Stimulated activated CD4-positive, alpha-beta T cell treated with anti-CD3 and anti-CD28 coated beads, Interleukin-4, amount 100 ng/mL, for 48 hours (primary cell): ENCODE results near the gene LRP2BP.
"Not testable (repeated sequence)": the region's sequence is repeated elsewhere in the genome, so short reads cannot be mapped to it uniquely, and the experiment has no call there.

Experiments used
- DNase-seq, 2 donors: peaks; one replicate each; pipeline ENCODE4 v3.0.0-alpha.2; 2020; ENCODE audit warnings: low read depth in 2 of 2

The LRP2BP gene

DNA sequence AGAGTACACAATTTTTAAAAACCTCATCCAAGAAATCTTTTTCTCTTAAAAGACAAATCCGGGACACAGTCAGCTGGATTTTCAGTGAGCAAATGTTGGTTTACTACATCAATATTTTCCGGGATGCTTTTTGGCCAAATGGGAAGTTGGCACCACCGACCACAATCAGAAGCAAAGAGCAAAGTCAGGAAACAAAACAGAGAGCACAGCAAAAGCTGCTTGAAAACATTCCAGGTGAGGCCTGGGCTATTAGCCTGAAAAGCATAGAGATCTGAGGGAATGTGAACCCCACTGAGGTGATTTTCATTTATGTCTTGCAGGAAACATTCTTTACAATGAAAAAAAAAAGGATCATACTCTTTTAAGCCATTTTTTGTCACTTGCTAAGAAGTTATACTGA, 33.9 kb downstream of the LRP2BP start:
- no peak for DNase-seq

DNA sequence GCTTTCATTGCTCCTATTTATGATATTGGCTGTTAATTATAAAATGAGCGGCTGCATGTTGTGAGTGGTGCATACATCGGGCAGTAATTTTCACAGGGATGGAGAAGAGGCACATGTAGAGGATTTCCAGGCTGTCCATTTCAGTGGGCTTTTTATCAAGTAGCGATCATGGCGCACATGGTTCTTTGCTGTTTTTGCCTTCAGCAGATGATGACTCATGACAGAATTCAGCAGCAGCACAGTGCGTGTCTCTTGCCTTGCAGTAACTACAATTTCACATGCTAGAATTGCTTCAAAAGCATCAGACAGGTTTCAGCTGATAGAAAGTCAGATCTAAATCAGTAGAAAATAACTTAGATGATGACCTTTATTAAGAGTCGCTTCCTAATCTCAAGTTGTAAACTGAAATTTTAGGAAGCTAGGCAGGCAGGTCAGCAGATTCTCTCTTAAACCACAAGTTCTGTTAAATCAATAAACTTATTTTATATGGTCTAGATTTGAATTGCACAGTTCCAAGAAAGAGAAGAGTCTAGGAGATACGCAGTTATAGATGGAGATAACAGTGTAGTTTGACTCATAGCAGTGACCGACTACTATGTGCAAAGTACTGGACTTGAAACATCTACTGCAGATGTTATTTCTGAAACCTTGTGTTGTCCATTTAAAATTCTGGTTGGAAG, 35.8 kb downstream of the LRP2BP start:
- no peak for DNase-seq

DNA sequence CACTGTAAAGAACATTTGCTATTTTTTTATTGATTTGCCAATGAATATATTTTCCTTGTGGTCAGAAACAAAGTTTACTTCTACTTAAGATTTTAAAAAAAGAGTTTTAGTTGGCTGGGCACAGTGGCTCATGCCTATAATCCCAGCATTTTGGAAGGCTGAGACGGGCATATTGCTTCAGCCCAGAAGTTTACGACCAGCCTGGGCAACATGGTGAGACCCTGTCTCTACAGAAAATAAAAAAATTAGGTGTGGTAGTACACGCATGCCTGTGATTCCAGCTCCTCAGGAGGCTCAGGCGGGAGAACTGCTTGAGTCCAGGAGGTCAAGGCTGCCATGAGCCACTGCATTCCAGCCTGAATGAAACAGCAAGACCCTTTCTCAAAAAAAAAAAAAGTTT, 36.8 kb downstream of the LRP2BP start:
- DNase-seq = no peak

DNA sequence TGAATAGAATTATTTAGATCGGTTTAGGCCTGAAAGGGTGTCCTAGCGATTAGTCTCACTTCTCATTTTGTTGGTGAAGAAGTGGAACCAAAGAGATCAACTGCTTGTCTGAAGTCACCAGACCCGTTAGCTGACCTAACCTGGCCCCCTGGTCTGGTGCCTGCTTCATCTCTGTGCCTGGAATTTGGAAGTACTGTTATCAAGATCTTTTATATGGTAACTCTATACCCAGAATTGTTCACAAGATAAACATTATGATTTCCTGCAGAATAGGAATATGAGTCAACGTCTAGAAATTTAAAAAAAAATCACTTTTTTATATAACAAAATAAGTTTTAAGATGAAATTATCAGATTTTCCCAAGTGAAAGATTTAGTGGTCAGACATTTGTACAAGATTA, 37.2 kb downstream of the LRP2BP start:
- no peak for DNase-seq

DNA sequence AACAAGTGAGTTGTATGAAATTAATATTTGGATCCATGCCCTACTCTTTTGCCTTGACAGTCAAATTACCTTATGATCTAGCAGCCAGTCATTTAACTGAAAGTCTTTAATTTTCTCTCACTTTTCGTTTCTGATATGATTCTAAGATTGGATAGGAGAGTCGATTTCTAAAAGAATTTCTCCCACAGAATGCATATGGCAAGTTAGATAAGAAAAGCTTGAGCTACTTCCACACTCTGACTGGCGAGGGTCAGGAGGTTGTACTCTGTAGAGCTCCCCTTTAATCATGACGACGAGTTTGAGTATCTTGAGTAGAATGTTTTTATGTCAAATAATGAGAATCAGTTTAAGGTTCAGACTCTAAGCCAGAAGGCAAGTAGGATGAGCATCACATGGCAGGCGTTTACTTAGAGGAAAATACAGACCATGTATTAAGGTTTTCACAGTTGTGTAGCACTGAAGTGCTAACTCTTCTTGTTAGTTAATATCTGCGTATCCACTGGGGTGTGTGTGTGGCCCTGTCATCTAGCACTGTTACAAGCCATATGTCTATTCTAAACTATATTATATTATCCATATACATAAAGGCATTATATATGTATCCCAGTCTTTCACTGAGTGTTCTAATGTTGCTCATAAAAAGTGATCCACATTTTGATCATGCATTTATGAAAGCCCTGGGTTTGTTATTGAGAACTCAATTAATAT, 37.8 kb downstream of the LRP2BP start:
- DNase-seq = no peak

DNA sequence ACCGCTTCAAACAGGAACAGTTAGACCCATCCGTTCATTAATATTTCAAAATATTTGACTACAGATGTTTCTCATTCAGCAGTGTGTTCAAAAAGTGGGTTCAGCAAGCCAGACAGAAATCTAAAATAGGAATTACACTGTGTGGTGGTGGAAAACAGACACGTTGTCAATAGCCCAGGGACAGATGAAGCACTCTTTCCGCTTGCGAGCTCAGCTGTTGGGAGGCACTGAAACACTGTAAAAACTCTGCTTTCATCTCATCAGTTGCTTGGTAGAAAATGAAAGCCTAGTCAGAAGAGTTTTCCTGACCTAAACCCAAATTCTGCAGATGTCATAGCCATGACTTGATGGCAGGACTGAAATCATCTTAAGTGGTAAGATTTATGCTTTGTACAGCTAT, 38.5 kb downstream of the LRP2BP start:
- no peak for DNase-seq

DNA sequence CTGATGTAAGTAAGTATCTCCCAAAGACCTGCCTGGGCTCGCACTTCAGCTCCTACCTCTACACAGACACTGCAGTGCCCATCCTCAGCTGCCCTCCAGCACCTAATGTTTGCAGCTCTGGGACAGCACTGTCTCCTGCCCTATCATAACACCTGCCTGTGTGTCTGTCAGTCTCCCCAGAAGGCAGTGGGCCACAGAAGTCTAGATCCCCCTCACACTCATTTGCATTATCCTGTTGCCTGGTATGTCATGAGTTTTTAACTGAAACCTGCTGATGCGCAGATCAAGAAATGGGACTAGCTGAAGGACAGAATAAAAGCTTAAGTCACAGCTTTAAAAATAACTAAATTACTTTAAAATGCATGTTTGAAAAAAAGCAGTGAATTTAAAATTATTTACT, 43.0 kb downstream of the LRP2BP start:
- no peak for DNase-seq

DNA sequence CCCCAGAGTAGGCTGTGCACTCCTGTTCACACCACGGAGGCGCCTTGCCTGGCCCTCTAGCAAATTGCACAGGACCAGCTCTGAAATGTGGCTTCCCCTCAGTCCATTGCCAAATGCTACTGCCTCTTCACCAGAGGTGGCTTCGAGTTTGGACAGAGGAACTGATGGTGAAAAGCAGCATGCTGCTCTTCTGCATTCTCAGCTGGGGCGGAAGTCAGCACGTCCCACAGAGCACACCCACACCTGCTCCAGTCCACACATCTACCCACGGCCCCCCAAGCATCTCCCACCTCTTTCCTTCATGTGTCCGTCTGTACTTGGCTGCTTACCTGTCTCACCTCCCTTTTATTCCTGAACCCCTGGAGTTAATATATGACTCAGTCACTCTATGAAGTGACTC, 43.5 kb downstream of the LRP2BP start:
- no peak for DNase-seq

DNA sequence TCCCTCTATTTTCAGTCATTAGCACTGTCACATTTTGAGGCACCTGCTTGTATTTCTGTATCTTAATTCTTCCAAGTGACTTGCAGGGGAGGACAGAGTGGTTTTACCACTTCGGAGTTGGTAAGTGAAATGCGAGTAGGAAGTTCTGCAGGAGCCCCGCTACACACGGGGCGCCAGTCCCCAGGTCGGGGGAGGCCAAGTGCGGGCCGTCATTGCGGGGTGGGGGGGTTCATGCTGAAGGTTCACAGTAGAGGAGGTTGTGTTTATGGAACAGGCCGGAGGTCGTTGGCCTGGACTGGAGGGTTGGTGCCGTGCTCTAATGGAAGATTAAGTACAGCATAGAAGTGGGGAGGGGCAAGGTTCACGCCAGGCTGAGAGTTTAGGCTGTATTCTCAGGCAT, 44.0 kb downstream of the LRP2BP start:
- no peak for DNase-seq

DNA sequence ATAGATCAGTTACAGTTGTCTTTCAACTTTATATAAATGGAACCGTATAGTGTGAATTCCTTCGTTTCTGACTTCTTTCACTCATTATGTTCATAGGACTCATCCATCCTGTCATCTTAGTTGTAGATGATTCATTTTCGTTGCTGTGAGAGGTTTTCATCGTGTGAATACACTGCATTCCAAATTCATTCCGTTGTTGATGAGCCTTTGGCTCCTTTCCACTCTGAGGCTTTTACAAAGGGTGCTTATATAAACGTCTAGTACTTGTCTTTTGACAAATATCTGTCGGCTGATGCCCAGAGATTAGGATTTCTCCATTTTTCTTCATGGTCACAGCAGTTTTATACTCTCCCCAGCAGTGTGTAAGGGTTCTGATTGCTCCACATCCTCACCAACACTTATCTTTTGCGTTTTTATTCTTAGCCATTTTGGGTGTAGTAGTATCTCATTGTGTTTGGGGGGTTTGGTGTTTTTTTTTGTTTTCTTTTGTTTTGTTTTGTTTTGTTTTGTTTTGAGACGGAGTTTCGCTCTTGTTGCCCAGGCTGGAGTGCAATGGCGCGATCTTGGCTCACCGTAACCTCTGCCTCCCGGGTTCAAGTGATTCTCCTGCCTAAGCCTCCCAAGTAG, 48.6 kb downstream of the LRP2BP start:
- no peak for DNase-seq

DNA sequence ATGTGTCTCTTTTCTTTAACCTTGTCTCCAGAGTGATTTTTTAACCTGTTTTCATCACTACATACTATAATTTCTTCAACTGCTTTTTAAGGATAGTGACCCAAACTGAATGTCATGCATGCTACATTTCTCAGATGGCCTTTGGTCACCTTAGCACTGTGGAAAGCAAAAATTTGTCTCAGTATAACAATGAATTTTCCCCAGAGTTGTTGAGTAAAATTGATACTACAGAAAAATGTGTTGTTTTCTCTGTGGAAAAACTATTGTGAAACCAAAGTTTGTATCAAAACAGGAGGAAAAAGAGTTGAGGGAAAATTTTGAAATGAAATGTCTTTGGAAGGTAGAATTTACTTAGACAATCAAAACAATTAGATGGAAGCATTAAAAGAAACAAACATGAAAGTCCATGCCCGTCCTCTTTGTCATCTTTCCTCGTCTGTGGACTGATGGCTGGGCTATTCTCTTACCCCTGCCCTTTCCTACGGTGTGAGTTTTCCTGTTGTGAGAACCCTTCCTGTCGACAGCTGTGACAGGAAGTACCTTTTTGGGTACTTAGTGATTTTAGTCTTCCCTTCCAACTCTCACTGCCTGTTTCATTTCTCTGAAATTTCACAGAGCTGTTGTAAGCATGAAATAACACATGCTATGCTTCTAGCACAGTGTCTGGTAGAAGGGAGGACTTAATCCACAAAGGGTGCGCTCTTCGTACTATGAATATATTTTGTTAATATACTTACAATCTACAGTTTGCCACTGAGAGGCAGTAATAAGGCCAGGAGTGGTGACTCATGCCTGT, 50.8 kb downstream of the LRP2BP start:
- no peak for DNase-seq

DNA sequence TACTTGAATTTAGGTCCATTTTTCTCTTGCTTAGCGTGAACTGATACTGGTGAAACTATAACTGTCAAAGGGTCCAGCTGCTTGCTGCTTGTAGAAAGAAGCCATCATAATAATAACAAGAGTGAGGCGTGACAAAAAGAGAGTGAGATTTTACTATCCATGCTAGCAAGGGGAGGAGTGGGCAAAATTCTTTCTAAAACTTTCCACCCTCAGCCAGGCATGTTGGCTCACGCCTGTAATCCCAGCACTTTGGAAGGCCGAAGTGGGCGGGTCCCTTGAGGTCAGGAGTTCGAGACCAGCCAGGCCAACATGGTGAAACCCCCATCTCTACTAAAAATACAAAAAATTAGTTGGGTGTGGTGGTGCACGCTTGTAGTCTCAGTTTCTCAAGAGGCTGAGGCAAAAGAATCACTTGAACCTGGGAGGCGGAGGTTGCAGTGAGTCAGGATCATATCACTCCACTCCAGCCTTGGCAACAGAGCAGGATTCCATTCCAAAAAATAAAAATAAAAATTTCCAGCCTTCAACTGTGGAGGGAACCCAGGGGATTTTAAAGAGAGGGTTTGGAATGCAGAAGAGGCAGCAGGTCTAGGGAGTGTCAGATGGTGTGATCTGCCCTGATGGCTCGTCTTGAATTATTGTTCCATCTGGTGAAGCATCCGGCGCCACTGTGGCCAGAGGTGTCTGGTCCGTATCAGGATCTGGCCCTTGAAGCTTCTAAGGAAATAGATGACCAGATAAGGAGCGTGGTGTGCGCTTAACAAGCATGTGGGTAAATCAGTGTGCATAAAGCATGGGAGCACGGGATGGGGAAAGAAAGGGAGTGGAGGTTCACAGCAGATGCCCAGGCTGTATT, 51.8 kb downstream of the LRP2BP start:
- DNase-seq = peak in 1 of 2 donors; percentile 6

DNA sequence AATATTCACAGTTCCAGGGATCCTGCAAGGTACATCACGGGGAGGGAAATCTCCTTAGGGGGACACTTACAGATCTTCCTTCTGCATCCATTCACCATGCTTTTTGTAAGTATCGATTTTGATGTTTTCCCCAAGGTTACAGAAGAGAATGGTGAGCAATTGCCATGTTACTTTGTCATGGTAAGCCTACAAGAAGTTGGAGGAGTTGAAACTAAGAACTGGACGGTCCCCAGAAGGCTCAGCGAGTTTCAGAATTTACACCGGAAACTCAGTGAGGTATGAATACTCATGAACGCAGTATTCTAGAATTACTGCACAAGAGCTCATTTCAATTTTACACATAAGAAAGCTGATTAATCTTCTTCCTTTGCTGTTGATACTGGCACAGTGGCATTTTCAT, 53.9 kb downstream of the LRP2BP start:
- DNase-seq = no peak

DNA sequence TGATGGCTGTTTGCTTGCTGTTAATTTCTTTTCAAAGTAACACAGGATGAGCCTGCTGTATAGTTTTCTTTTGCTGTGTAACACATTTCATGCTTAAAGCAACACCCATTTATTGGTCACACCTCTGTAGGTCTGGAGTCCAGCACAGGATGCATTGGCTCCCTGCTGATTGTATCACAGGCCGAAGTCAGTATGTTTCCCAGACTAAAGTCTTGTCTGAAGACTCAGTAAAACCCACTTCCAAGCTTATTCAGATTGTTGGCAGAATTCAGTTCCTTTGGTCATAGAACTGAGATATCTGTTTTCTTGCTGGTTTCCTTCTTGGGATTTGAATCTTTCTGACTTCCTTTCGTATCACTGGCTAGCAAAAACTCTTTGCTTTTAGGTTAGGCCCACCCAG, 54.3 kb downstream of the LRP2BP start:
- DNase-seq = no peak

DNA sequence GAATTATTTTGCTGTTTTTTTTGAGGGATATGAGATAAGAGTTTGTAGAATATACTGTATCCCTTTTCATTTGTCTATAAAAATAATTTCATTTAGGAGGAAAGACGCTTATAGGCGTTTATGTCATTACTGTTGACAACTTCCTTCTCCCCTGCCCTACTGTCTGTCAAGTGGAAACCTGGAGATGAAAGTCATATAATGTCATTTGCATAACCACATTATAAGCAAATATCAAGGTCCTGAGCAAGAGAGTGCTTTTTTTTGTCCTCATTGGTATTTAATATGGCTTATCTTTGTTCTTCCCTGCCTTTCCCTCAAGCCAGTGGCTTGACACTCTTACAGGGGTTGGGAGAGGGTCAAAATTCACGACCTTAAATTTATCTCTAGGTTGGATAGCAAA, 55.8 kb downstream of the LRP2BP start:
- DNase-seq = no peak

DNA sequence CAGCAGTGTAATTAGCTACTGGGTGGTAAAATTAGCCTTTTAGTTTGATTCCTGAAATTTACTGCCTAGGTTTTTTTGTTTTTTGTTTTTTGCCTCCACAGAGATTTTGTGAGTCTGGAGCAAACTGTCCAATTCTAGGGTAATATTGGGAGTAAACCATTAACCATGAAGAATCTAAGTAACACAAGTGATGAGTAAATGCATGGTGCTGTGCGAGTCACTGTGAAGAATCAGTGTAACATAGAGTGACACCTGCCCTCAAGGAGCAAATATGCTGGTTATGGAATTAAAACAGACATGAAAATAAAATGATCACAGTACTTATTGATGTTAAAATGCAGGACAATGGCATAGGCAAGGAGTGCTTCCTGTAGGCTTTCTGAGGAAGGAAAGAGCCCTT, 60.1 kb downstream of the LRP2BP start:
- no peak for DNase-seq

DNA sequence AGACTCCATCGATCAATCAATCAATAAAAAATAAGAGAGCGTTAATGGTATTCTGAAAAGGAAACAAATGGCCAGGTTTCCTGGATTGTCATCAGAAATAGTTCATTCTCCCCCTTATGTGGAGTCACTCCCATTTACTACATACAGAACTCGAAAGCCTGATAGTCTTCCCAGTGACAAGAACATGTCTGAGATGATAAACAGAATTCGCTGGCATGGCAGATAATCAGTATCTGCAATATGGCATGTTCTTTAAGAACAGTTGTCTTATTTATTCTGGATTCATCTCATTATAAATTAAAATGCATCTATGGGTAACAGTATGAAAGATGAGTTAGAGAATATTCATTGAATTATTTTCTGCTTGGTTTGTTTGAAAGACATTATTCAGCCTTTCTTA, 61.4 kb downstream of the LRP2BP start:
- DNase-seq = no peak

DNA sequence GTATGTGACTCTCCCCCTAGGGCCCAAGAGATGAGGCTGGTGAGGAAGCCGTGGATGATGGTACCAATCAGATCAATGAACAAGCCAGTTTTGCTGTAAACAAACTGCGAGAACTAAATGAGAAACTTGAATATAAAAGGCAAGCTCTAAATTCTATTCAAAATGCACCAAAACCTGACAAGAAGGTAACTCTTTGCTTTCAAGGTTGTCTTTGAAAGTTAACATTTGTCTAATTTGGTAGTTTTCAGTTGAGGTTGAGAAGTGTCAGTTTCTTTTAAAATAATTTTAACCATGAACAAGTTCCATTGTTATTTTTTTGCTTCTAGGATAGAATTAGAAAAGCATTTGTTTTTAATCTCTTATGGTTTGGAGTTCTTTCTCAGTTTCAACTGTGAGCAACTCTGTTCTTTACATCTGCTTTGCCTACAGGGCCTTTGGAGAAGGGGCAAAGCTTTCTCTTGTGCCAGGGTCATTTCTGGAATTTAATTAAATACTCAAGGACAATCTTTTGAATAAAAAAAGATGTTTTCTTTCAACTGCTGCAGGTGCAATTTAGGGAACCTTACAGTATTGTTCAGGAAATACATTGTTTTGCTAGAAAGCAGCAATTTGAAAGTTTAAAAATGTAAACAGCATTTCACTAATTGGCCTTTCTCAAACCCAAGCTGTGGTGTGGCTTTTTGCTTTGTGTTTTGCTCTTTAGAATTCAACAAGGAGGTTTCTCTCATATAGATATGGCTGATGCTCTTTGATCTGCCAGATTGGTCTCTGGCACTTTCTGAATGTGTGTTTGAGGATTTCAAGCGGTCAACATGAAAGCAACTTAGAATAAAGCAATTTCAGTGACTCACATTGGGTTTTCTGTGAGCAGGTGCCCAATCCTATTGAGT, 62.9 kb downstream of the LRP2BP start:
- no peak for DNase-seq

DNA sequence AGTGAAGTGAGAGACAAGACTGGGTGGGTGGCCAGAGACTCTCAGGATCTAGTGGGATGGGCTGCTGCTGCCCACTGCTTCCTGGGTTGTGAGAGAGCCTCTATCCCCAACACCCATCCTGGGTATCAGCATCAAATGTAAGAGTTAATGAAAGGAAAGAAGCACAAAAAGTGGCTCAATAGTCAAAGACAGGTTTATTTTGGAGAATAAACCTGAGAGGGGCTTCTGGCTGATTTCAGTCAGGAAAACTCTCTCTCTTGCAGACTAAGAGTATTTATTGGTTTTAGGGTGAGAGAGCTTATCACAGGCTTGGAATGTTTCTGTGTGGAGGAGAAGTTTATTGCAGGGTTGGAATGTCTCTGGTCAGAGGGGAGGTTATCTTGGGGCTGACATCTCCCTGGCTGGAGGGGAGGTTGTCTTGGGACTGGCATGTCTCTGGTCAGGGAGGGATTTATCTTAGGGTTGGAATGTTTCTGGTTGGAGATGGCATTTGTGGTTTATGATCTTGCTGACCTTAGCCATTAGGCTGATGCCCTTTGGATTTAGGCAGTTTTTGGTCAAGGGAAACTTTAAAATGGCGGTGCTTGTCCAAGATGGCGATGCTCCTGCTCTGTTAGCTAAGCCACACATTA, 65.7 kb downstream of the LRP2BP start:
- not testable (repeated sequence) for DNase-seq

DNA sequence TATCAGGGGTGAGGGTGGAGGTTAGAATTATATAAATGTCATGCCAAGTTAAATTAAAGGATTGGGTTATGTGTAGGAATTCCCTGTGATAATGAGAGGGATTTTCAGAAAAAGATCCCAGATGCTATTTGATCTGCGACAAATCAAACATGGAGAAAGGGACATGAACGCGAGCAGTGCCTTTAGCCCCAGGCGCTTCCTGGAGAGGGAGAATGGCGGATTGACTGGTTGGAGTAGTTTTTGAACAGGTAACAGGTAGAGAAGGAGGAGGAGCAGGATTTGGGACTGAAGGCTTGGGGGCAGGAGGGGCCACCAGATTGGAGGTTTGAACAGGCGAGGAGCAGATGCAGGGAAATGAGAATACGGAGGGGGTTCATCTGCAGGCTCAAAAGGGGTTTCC, 67.1 kb downstream of the LRP2BP start:
- no peak for DNase-seq
